Pancreas (tissue), 10 donors: ENCODE data around the gene RNF187. TPM values are rescaled to one million over a fixed set of nuclear protein-coding genes. Genes with fewer than 3 reads are reported as not detected.
A peak's percentile ranks its signal among the peaks of the same experiment; 100 is the strongest.

Experiments used
- ATAC-seq, 4 donors: fragments of 200-7000 bp; cut with Tn5 transposase; one replicate each; pipeline versions ENCODE4 v1.8.0 to v1.9.1; 2020; ENCODE audit warnings: mild to moderate bottlenecking in 4 of 4, moderate library complexity in 4 of 4
- DNase-seq, 6 donors: peaks; one replicate each; pipeline ENCODE4 v3.0.0-alpha.2; 2020
- FAIRE-seq: peaks from 2 replicates; lab custom pipeline; 2012; peaks lifted over from hg19 to GRCh38; lab: Jason Lieb, UNC
- H3K27ac ChIP-seq, 4 donors: fragments of 200-600 bp; sonication (generic); 1 replicate in 3 of 4; 2 replicates in 1 of 4; pipeline versions ENCODE4 v1.5.0 to v1.8.0; 2020
- H3K27me3 ChIP-seq, 4 donors: fragments of 200-600 bp; one replicate each; pipeline ENCODE4 v1.8.0; 2021
- H3K36me3 ChIP-seq, 3 donors: fragments of 200-600 bp; sonication (generic) in 1 of 3; one replicate each; pipeline versions ENCODE4 v1.5.0 to v1.8.0; 2020 to 2021
- H3K4me1 ChIP-seq, 3 donors: fragments of 200-600 bp; one replicate each; pipeline ENCODE4 v1.8.0; 2021
- H3K4me3 ChIP-seq, 4 donors: fragments of 200-600 bp; sonication (generic) in 2 of 4; one replicate each; pipeline versions ENCODE4 v1.5.0 to v1.8.0; 2020 to 2021
- H3K9me3 ChIP-seq, 4 donors: fragments of 200-600 bp; one replicate each; pipeline ENCODE4 v1.8.0; 2021
- CTCF ChIP-seq, 4 donors: fragments of 200-600 bp; sonication (generic) in 3 of 4; IDR thresholded peaks; one replicate each; pipeline versions ENCODE4 v1.5.0 to v1.8.0; 2021; ENCODE audit warnings: antibody characterized with exemption in 4 of 4
- WGBS, 2 donors: extraction: QIAGEN DNeasy Blood & Tissue Kit; methylation state at CpG; one replicate each; pipeline ENCODE4 v1.1.7; 2013; 5-methylcytosine and 5-hydroxymethylcytosine counted together
- intact Hi-C, 3 donors: fragments of 100-400 bp; cut with DNase I; formaldehyde crosslinking; loops; one replicate each; pipeline versions ENCODE4 v1.11.1 to v1.14.2; 2022
- polyA plus RNA-seq, 2 donors: library from polyadenylated mRNA; stranded (reverse); fragments of 200-250 nt; gene quantifications; one replicate each; pipeline ENCODE4 v1.2.3, GENCODE V29; 2013
- total RNA-seq, 6 donors: library from RNA; stranded (reverse); fragmentation: NEBNext Ultra II Directional in 4 of 6; extraction: Animal tissue kit (Norgen Biotek cat#: 25700) in 4 of 6; gene quantifications; one replicate each; pipeline versions ENCODE4 v1.2.1 to v1.2.4, GENCODE V29; 2021 to 2023
- donor health status: healthy with polysubstance abuse.
- donor health status: DM: no; HTN: no; CAD: no; lungs with moderate emphysema.
- donor health status: DM: no; HTN: no; CAD: no.
- donor health status: control.
- donor health status: control.
- donor health status: Bipolar disorder and iron deficiency.
- donor health status: DM: yes; HTN: yes; CAD: no.
- donor health status: DM: no; HTN: no; CAD: no.
- donor health status: DM: no; HTN: no; CAD: no.
- donor health status: DM: yes; HTN: yes; CAD: no.

Gene RNF187
- total and polyA plus RNA-seq, 8 donors, result 16.0 to 60.2 (median 51.4) TPM

GRCh38 chr1:228450200-228450599 is 37.0 kb upstream of the RNF187 start:
- Histone ChIP-seq H3K4me1 (peaks cover 0 to 6% (median 3%) of the 10 kb centered on the region in 3 donors), H3K27me3 (peaks cover 0 to 13% (median 3%) of the 10 kb centered on the region in 4 donors), H3K4me3 (no peak overlapping the region), H3K9me3 (no peaks in the 10 kb centered on the region), H3K36me3 (no peaks in the 10 kb centered on the region), H3K27ac (no peak overlapping the region)
- WGBS, 2 donors, result 56 to 62% methylated on average over 11 of the region's 11 CpGs
- no peak for TF ChIP-seq CTCF (IDR thresholded peaks at IDR 0.05)
- DNase-seq (no peak), FAIRE-seq (no peak), ATAC-seq (no peak)
- intact Hi-C loops, result no loop called here

GRCh38 chr1:228452194-228453021 is 34.8 kb upstream of the RNF187 start:
- no peaks in the 10 kb centered on the region for H3K36me3 ChIP-seq
- WGBS, 2 donors, result 83 to 86% methylated on average over 9 to 10 of the region's 10 CpGs
- intact Hi-C loops, result no loop called here
- no peaks in the 10 kb centered on the region for H3K9me3 ChIP-seq
- ATAC-seq (no peak), DNase-seq (peak in 1 of 6 donors; percentile 67), FAIRE-seq (no peak)
- H3K27me3 ChIP-seq, result no peaks in the 10 kb centered on the region
- no peak overlapping the region for H3K27ac ChIP-seq
- peaks cover 0 to 9% (median 0%) of the 10 kb centered on the region in 3 donors for H3K4me1 ChIP-seq
- TF ChIP-seq CTCF (IDR thresholded peaks at IDR 0.05), result no peak
- H3K4me3 ChIP-seq, result no peak overlapping the region

GRCh38 chr1:228453022-228453560 is 34.1 kb upstream of the RNF187 start:
- WGBS, 2 donors, result 64 to 70% methylated on average over 10 of the region's 10 CpGs
- no peak for ATAC-seq
- H3K27ac ChIP-seq, result no peak overlapping the region
- no peak for TF ChIP-seq CTCF (IDR thresholded peaks at IDR 0.05)
- FAIRE-seq, result no peak
- no peaks in the 10 kb centered on the region for H3K36me3 ChIP-seq
- H3K4me1 ChIP-seq, result peaks cover 0 to 9% (median 0%) of the 10 kb centered on the region in 3 donors
- intact Hi-C loops, result no loop called here
- H3K27me3 ChIP-seq, result no peaks in the 10 kb centered on the region
- no peak for DNase-seq
- H3K4me3 ChIP-seq, result no peak overlapping the region
- no peaks in the 10 kb centered on the region for H3K9me3 ChIP-seq

GRCh38 chr1:228453614-228454013 is 33.6 kb upstream of the RNF187 start:
- TF ChIP-seq CTCF (IDR thresholded peaks at IDR 0.05), result no peak
- H3K4me1 ChIP-seq, result peaks cover 0 to 9% (median 0%) of the 10 kb centered on the region in 3 donors
- no peak for FAIRE-seq
- H3K27ac ChIP-seq, result no peak overlapping the region
- no peak overlapping the region for H3K4me3 ChIP-seq
- H3K36me3 ChIP-seq, result no peaks in the 10 kb centered on the region
- no peaks in the 10 kb centered on the region for H3K27me3 ChIP-seq
- no peaks in the 10 kb centered on the region for H3K9me3 ChIP-seq
- no peak for DNase-seq
- intact Hi-C loops, result no loop called here
- ATAC-seq, result no peak
- WGBS, 2 donors, result 91 to 92% methylated on average over 3 of the region's 3 CpGs

- intact Hi-C loops, result no loop called here
- H3K36me3 ChIP-seq, result no peaks in the 10 kb centered on the region
- peaks cover 0 to 3% (median 0%) of the 10 kb centered on the region in 4 donors for H3K27me3 ChIP-seq
- no peak for TF ChIP-seq CTCF (IDR thresholded peaks at IDR 0.05)
- no peak overlapping the region for H3K27ac ChIP-seq
- H3K4me1 ChIP-seq, result peaks cover 0 to 9% (median 0%) of the 10 kb centered on the region in 3 donors
- H3K9me3 ChIP-seq, result no peaks in the 10 kb centered on the region
- no peak overlapping the region for H3K4me3 ChIP-seq
- WGBS, 2 donors, result 57 to 72% methylated on average over 1 of the region's 1 CpG
- no peak for ATAC-seq
- no peak for DNase-seq
- FAIRE-seq, result no peak
Measured at GRCh38 chr1:228454238-228454637, 32.9 kb upstream of the RNF187 start.
